Astrocyte (in vitro differentiated cells and primary cell): Measurements from ENCODE around the gene VARS1. TPM values are rescaled to one million over a fixed set of nuclear protein-coding genes. Genes with fewer than 3 reads are reported as not detected.

Experiments
- DNase-seq: peaks from one replicate; pipeline ENCODE4 v3.0.0-alpha.2; 2010; ENCODE audit warnings: low read depth
- FAIRE-seq: peaks from 2 replicates; lab custom pipeline; 2011; peaks lifted over from hg19 to GRCh38; lab: Jason Lieb, UNC
- H2AFZ ChIP-seq: 2 replicates; pipeline ENCODE4 v1.6.0; 2012; ENCODE audit warnings: low read depth, low read length, inconsistent platforms
- H3K27ac ChIP-seq: 2 replicates; pipeline ENCODE4 v1.5.1; 2011; ENCODE audit warnings: low read depth, low read length, inconsistent platforms
- H3K27me3 ChIP-seq: 2 replicates; pipeline ENCODE4 v1.6.0; 2011; ENCODE audit warnings: low read length, inconsistent platforms; ENCODE audit not compliant: insufficient read depth
- H3K36me3 ChIP-seq: 2 replicates; pipeline ENCODE4 v1.5.1; 2011; ENCODE audit warnings: low read length, inconsistent platforms; ENCODE audit not compliant: insufficient read depth
- H3K4me1 ChIP-seq: 2 replicates; pipeline ENCODE4 v1.5.1; 2011; ENCODE audit warnings: low read length, inconsistent platforms; ENCODE audit not compliant: insufficient read depth
- H3K4me2 ChIP-seq: 2 replicates; pipeline ENCODE4 v1.6.0; 2012; ENCODE audit warnings: low read length, inconsistent platforms
- H3K4me3 ChIP-seq: 2 replicates; pipeline ENCODE4 v1.5.1; 2011; ENCODE audit warnings: low read depth, mild to moderate bottlenecking, low read length, inconsistent platforms; ENCODE audit not compliant: insufficient read depth
- H3K79me2 ChIP-seq: 2 replicates; pipeline ENCODE4 v1.6.0; 2012; ENCODE audit warnings: mild to moderate bottlenecking, low read length, inconsistent platforms; ENCODE audit not compliant: insufficient read depth
- H3K9ac ChIP-seq: 2 replicates; pipeline ENCODE4 v1.6.0; 2012; ENCODE audit warnings: mild to moderate bottlenecking, low read length, inconsistent platforms
- H3K9me3 ChIP-seq: 2 replicates; pipeline ENCODE4 v1.5.1; 2012; ENCODE audit warnings: low read depth, mild to moderate bottlenecking, low read length, inconsistent platforms; ENCODE audit not compliant: insufficient read depth
- H4K20me1 ChIP-seq: 2 replicates; pipeline ENCODE4 v1.6.0; 2012; ENCODE audit warnings: low read length, inconsistent platforms; ENCODE audit not compliant: insufficient read depth
- H3K27ac Mint-ChIP-seq: one replicate; pipeline ENCODE4 v1.8.0; 2021; ENCODE audit warnings: mild to moderate bottlenecking, mixed read lengths; ENCODE audit not compliant: unreplicated experiment
- H3K27me3 Mint-ChIP-seq: one replicate; pipeline ENCODE4 v1.8.0; 2021; ENCODE audit warnings: low read depth, mixed read lengths; ENCODE audit not compliant: unreplicated experiment
- H3K36me3 Mint-ChIP-seq: one replicate; pipeline ENCODE4 v1.8.0; 2021; ENCODE audit warnings: low read depth, mixed read lengths; ENCODE audit not compliant: unreplicated experiment
- H3K4me1 Mint-ChIP-seq: one replicate; pipeline ENCODE4 v1.8.0; 2021; ENCODE audit warnings: low read depth, mixed read lengths; ENCODE audit not compliant: unreplicated experiment
- H3K4me3 Mint-ChIP-seq: one replicate; pipeline ENCODE4 v1.8.0; 2021; ENCODE audit warnings: mild to moderate bottlenecking, moderate library complexity, mixed read lengths; ENCODE audit not compliant: unreplicated experiment
- H3K9me3 Mint-ChIP-seq: one replicate; pipeline ENCODE4 v1.8.0; 2021; ENCODE audit warnings: mild to moderate bottlenecking, mixed read lengths; ENCODE audit not compliant: unreplicated experiment
- CTCF ChIP-seq: IDR thresholded peaks from 2 replicates; pipeline ENCODE4 v1.5.1; 2011; ENCODE audit warnings: low read depth, mild to moderate bottlenecking, inconsistent platforms, low read length, moderate library complexity; ENCODE audit not compliant: insufficient read depth
- EZH2 ChIP-seq: IDR thresholded peaks from 2 replicates; pipeline ENCODE4 v1.6.1; 2012; ENCODE audit warnings: mild to moderate bottlenecking, low read length, inconsistent platforms; ENCODE audit not compliant: insufficient read depth
- total RNA-seq: library from RNA; stranded (reverse); gene quantifications from 2 replicates; pipeline ENCODE4 v1.2.1, GENCODE V29; 2021

Gene VARS1
- total RNA-seq, 1 donor from 2014 or later = 94.8 TPM

GRCh38 chr6:31752739-31753319 lies 42.7 kb downstream of the VARS1 start:
- Histone ChIP-seq H2AFZ (no peak overlapping the region), H3K79me2 (no peaks in the 10 kb centered on the region), H3K4me3 (no peak overlapping the region), H3K4me2 (peak overlapping the region; percentile 64), H3K4me1 (peaks cover 11% of the 10 kb centered on the region), H4K20me1 (no peaks in the 10 kb centered on the region), H3K9ac (peak overlapping the region; percentile 43), H3K9me3 (no peaks in the 10 kb centered on the region), H3K27me3 (no peaks in the 10 kb centered on the region), H3K27ac (peak overlapping the region; percentile 42), H3K36me3 (no peaks in the 10 kb centered on the region)
- H3K9me3 Mint-ChIP-seq = no peaks in the 10 kb centered on the region
- no peaks in the 10 kb centered on the region for H3K27me3 Mint-ChIP-seq
- TF ChIP-seq EZH2 (no peak), CTCF (no peak)
- H3K4me1 Mint-ChIP-seq = peaks cover 16% of the 10 kb centered on the region
- H3K36me3 Mint-ChIP-seq = no peaks in the 10 kb centered on the region
- peak; percentile 87 for DNase-seq
- peak overlapping the region; percentile 50 for H3K4me3 Mint-ChIP-seq
- peak; percentile 62 for FAIRE-seq
- peak overlapping the region; percentile 84 for H3K27ac Mint-ChIP-seq

- Histone ChIP-seq H2AFZ (no peak overlapping the region), H4K20me1 (no peaks in the 10 kb centered on the region), H3K79me2 (no peaks in the 10 kb centered on the region), H3K27ac (peak overlapping the region; percentile 34), H3K9ac (no peak overlapping the region), H3K9me3 (no peaks in the 10 kb centered on the region), H3K27me3 (no peaks in the 10 kb centered on the region), H3K4me1 (peaks cover 11% of the 10 kb centered on the region), H3K36me3 (peaks cover 4% of the 10 kb centered on the region), H3K4me3 (no peak overlapping the region), H3K4me2 (peak overlapping the region; percentile 28)
- H3K27ac Mint-ChIP-seq = no peak overlapping the region
- TF ChIP-seq EZH2 = no peak
- TF ChIP-seq CTCF = no peak
- no peaks in the 10 kb centered on the region for H3K36me3 Mint-ChIP-seq
- no peaks in the 10 kb centered on the region for H3K27me3 Mint-ChIP-seq
- peaks cover 23% of the 10 kb centered on the region for H3K4me1 Mint-ChIP-seq
- no peak for FAIRE-seq
- no peaks in the 10 kb centered on the region for H3K9me3 Mint-ChIP-seq
- peak overlapping the region; percentile 6 for H3K4me3 Mint-ChIP-seq
- peak; percentile 81 for DNase-seq
These were observed 45.0 kb downstream of the VARS1 start for GRCh38 chr6:31750411-31751022.
